ENCODE data around the gene SEMA5A. TPM values are rescaled to one million over a fixed set of nuclear protein-coding genes. Genes with fewer than 3 reads are reported as not detected.

SEMA5A gene
- polyA plus RNA-seq, 1 of the 3 experiments (the other 2 are of a cell fraction), result 0.58 TPM

DNA sequence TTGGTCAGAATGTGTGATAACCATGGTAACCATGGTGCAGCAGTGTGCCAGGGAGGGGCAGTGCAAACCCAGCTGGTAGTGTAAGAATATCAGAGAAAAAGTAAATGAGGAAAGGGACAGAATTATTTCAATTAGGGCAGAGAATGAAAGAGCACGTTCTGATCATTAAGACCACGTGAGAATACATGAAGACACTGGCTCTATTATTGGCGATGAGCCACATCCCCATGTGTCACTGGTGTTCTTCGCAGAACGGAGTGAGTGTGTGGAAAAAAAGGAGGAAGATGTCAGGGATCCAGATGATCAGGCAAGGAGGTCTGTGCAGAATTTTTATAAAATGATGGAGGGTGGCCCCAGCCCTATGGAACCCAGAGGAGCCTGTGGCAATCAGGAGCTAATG, 315.5 kb downstream of the SEMA5A start (continued):
- TF ChIP-seq FOSL2 (IDR thresholded peaks at IDR 0.05; ENCODE audit: borderline replicate concordance, low read depth), result no peak
- TF ChIP-seq TAF1 (IDR thresholded peaks at IDR 0.05; ENCODE audit: borderline replicate concordance, low read depth, low read length), result no peak
- no peak for TF ChIP-seq RCOR1 (IDR thresholded peaks at IDR 0.05; ENCODE audit: low read length)
- TF ChIP-seq FOXJ3 (CRISPR knock-in tag; IDR thresholded peaks at IDR 0.05), result no peak
- no peak for TF ChIP-seq MEF2A (IDR thresholded peaks at IDR 0.05; ENCODE audit: borderline replicate concordance, low read depth)
- TF ChIP-seq, protein P1, sequence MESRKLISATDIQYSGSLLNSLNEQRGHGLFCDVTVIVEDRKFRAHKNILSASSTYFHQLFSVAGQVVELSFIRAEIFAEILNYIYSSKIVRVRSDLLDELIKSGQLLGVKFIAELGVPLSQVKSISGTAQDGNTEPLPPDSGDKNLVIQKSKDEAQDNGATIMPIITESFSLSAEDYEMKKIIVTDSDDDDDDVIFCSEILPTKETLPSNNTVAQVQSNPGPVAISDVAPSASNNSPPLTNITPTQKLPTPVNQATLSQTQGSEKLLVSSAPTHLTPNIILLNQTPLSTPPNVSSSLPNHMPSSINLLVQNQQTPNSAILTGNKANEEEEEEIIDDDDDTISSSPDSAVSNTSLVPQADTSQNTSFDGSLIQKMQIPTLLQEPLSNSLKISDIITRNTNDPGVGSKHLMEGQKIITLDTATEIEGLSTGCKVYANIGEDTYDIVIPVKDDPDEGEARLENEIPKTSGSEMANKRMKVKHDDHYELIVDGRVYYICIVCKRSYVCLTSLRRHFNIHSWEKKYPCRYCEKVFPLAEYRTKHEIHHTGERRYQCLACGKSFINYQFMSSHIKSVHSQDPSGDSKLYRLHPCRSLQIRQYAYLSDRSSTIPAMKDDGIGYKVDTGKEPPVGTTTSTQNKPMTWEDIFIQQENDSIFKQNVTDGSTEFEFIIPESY (IDR thresholded peaks at IDR 0.05; ENCODE audit: borderline replicate concordance, low read depth), result no peak
- no peak for TF ChIP-seq CHD2 (IDR thresholded peaks at IDR 0.05; ENCODE audit: low read length, partially characterized antibody)
- TF ChIP-seq, protein P2, sequence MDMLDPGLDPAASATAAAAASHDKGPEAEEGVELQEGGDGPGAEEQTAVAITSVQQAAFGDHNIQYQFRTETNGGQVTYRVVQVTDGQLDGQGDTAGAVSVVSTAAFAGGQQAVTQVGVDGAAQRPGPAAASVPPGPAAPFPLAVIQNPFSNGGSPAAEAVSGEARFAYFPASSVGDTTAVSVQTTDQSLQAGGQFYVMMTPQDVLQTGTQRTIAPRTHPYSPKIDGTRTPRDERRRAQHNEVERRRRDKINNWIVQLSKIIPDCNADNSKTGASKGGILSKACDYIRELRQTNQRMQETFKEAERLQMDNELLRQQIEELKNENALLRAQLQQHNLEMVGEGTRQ (IDR thresholded peaks at IDR 0.05; ENCODE audit: borderline replicate concordance, low read depth, low read length), result no peak
- TF ChIP-seq FOXM1 (IDR thresholded peaks at IDR 0.05; ENCODE audit: low read depth), result no peak
- TF ChIP-seq SMC3 (IDR thresholded peaks at IDR 0.05; ENCODE audit: low read depth, low read length), result no peak

DNA sequence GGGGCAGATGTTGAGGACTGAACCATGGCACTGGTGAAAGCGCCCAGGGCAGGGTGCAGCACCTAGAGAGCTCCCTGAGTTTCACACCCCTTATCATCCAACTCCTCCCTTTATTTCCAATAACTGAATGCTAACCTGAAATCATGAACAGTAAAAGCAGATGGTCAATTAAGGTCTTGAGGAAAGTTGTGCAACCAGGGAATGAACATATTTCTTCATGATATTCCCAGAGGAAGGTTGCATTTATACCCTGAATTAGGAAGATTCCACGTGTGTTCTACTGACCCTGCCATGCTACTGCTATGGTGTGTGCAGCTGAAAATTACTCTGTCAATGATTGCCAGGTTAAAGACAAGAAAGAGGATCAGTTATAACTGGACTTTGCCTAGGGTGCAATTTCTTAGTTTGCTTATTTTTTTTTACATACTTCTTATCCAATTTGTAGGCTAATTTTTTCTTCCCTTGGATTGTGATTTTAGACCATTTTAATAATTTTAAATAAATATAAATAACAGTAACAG, 319.8 kb downstream of the SEMA5A start:
- CTCF ChIA-PET, result interaction anchor here (0.7 to 0.8 kb wide), 2 partner anchors 10 to 15 kb away, joined by 3 read pairs; no protein-coding TSS in a partner anchor
- H3K9me3 ChIP-seq, result no peaks in the 10 kb centered on the region
- H3F3A ChIP-seq (replicated peaks; ENCODE audit: insufficient read depth), result no peaks in the 10 kb centered on the region
- H3K9ac ChIP-seq, result no peak overlapping the region
- POLR2A ChIA-PET, result no interaction called here
- H2AFZ ChIP-seq (ENCODE audit: low read depth), result no peak overlapping the region
- H3K4me3 ChIP-seq (ENCODE audit: low read depth in 2 of 2, low read length in 1 of 2), result no peak overlapping the region
- WGBS (ENCODE audit: low lambda C conversion rate), result 53% methylated on average over 2 of the region's 2 CpGs
- no peaks in the 10 kb centered on the region for H4K20me1 ChIP-seq (ENCODE audit: insufficient read depth)
- H3K27me3 ChIP-seq (ENCODE audit: insufficient read depth), result no peaks in the 10 kb centered on the region
- H3K27ac ChIP-seq (ENCODE audit: low read depth in 2 of 2, low read length in 1 of 2), result no peak overlapping the region
- no peaks in the 10 kb centered on the region for H3K79me2 ChIP-seq (ENCODE audit: insufficient read depth)
- no peaks in the 10 kb centered on the region; a peak in 2 of 4 replicates for H3K4me1 ChIP-seq (ENCODE audit: control insufficient read depth in 1 of 2, insufficient read depth in 2 of 2, low read depth in 1 of 2, low read length in 1 of 2)
- DNase-seq, result no peak
- H3K9me2 ChIP-seq, result no peaks in the 10 kb centered on the region
- no peak overlapping the region for H3K4me2 ChIP-seq
- no peaks in the 10 kb centered on the region for H3K36me3 ChIP-seq (replicated peaks in 1 of 2; ENCODE audit: control insufficient read depth in 1 of 2, insufficient read depth in 2 of 2, low read length in 1 of 2)
- TF ChIP-seq RXRA (IDR thresholded peaks at IDR 0.05; ENCODE audit: borderline replicate concordance, low read depth), result no peak
- TF ChIP-seq, protein P2 (IDR thresholded peaks at IDR 0.05; ENCODE audit: borderline replicate concordance, low read depth, low read length), result no peak
- no peak for TF ChIP-seq FOXJ3 (CRISPR knock-in tag; IDR thresholded peaks at IDR 0.05)
- TF ChIP-seq, protein P3, sequence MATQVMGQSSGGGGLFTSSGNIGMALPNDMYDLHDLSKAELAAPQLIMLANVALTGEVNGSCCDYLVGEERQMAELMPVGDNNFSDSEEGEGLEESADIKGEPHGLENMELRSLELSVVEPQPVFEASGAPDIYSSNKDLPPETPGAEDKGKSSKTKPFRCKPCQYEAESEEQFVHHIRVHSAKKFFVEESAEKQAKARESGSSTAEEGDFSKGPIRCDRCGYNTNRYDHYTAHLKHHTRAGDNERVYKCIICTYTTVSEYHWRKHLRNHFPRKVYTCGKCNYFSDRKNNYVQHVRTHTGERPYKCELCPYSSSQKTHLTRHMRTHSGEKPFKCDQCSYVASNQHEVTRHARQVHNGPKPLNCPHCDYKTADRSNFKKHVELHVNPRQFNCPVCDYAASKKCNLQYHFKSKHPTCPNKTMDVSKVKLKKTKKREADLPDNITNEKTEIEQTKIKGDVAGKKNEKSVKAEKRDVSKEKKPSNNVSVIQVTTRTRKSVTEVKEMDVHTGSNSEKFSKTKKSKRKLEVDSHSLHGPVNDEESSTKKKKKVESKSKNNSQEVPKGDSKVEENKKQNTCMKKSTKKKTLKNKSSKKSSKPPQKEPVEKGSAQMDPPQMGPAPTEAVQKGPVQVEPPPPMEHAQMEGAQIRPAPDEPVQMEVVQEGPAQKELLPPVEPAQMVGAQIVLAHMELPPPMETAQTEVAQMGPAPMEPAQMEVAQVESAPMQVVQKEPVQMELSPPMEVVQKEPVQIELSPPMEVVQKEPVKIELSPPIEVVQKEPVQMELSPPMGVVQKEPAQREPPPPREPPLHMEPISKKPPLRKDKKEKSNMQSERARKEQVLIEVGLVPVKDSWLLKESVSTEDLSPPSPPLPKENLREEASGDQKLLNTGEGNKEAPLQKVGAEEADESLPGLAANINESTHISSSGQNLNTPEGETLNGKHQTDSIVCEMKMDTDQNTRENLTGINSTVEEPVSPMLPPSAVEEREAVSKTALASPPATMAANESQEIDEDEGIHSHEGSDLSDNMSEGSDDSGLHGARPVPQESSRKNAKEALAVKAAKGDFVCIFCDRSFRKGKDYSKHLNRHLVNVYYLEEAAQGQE (IDR thresholded peaks at IDR 0.05; ENCODE audit: low read depth, low read length), result no peak
- no peak for TF ChIP-seq FOSL2 (IDR thresholded peaks at IDR 0.05; ENCODE audit: borderline replicate concordance, low read depth)
- TF ChIP-seq FOXM1 (IDR thresholded peaks at IDR 0.05; ENCODE audit: low read depth), result no peak
- no peak for TF ChIP-seq TAF1 (IDR thresholded peaks at IDR 0.05; ENCODE audit: borderline replicate concordance, low read depth, low read length)
- TF ChIP-seq, protein P1 (IDR thresholded peaks at IDR 0.05; ENCODE audit: borderline replicate concordance, low read depth), result no peak
- TF ChIP-seq ELF1 (IDR thresholded peaks at IDR 0.05), result no peak
- TF ChIP-seq NRF1 (IDR thresholded peaks at IDR 0.05; ENCODE audit: low read depth, low read length), result no peak
- no peak for TF ChIP-seq SMC3 (IDR thresholded peaks at IDR 0.05; ENCODE audit: low read depth, low read length)
- no peak for TF ChIP-seq YY1 (IDR thresholded peaks at IDR 0.05; ENCODE audit: low read depth)
- TF ChIP-seq TEAD4 (IDR thresholded peaks at IDR 0.05; ENCODE audit: borderline replicate concordance, insufficient read depth), result no peak
- TF ChIP-seq MXI1 (IDR thresholded peaks at IDR 0.05; ENCODE audit: low read depth, low read length), result no peak
- TF ChIP-seq, protein P4, sequence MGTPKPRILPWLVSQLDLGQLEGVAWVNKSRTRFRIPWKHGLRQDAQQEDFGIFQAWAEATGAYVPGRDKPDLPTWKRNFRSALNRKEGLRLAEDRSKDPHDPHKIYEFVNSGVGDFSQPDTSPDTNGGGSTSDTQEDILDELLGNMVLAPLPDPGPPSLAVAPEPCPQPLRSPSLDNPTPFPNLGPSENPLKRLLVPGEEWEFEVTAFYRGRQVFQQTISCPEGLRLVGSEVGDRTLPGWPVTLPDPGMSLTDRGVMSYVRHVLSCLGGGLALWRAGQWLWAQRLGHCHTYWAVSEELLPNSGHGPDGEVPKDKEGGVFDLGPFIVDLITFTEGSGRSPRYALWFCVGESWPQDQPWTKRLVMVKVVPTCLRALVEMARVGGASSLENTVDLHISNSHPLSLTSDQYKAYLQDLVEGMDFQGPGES (IDR thresholded peaks at IDR 0.05; ENCODE audit: low read depth, low read length), result no peak
- TF ChIP-seq NFIC (IDR thresholded peaks at IDR 0.05; ENCODE audit: borderline replicate concordance), result no peak
